Skeletal muscle satellite cell (primary cell): Measurements from ENCODE around the gene TLE3.

ENCODE experiments used
- H3K27me3 ChIP-seq: 2 replicates; pipeline ENCODE4 v1.7.0; 2013; ENCODE audit warnings: low read length; ENCODE audit not compliant: control insufficient read depth, insufficient read depth
- H3K36me3 ChIP-seq: 2 replicates; pipeline ENCODE4 v1.7.0; 2013; ENCODE audit warnings: mild to moderate bottlenecking, control low read depth, low read length; ENCODE audit not compliant: insufficient read depth
- H3K4me1 ChIP-seq: 2 replicates; pipeline ENCODE4 v1.7.0; 2013; ENCODE audit warnings: low read length; ENCODE audit not compliant: control insufficient read depth, insufficient read depth
- H3K4me2 ChIP-seq: 2 replicates; pipeline ENCODE4 v1.7.0; 2013; ENCODE audit warnings: mild to moderate bottlenecking, low read length
- H3K4me3 ChIP-seq: 2 replicates; pipeline ENCODE4 v1.7.0; 2013; ENCODE audit warnings: low read length
- H3K9ac ChIP-seq: 2 replicates; pipeline ENCODE4 v1.7.0; 2013; ENCODE audit warnings: mild to moderate bottlenecking, low read depth, low read length, moderate library complexity
- H3K9me3 ChIP-seq: replicated peaks from 2 replicates; pipeline ENCODE4 v1.7.0; 2013; ENCODE audit warnings: mild to moderate bottlenecking, control low read depth, low read length

The TLE3 gene

GRCh38 chr15:70048578-70049514 is 48.9 kb downstream of the TLE3 start:
- Histone ChIP-seq H3K4me3 (no peak overlapping the region), H3K9ac (no peak overlapping the region), H3K9me3 (no peaks in the 10 kb centered on the region), H3K27me3 (no peaks in the 10 kb centered on the region), H3K36me3 (peaks cover 53% of the 10 kb centered on the region), H3K4me2 (no peak overlapping the region), H3K4me1 (peaks cover 4% of the 10 kb centered on the region)

GRCh38 chr15:70048198-70048565 is 49.5 kb downstream of the TLE3 start:
- no peak overlapping the region for H3K4me2 ChIP-seq
- H3K27me3 ChIP-seq: no peaks in the 10 kb centered on the region
- peaks cover 47% of the 10 kb centered on the region for H3K36me3 ChIP-seq
- H3K4me3 ChIP-seq: no peak overlapping the region
- no peak overlapping the region for H3K9ac ChIP-seq
- H3K9me3 ChIP-seq: no peaks in the 10 kb centered on the region
- H3K4me1 ChIP-seq: peaks cover 4% of the 10 kb centered on the region

GRCh38 chr15:70047386-70048197 is 50.1 kb downstream of the TLE3 start:
- Histone ChIP-seq H3K9ac (no peak overlapping the region), H3K27me3 (no peaks in the 10 kb centered on the region), H3K9me3 (no peaks in the 10 kb centered on the region), H3K4me1 (peaks cover 4% of the 10 kb centered on the region), H3K36me3 (peaks cover 41% of the 10 kb centered on the region), H3K4me2 (no peak overlapping the region), H3K4me3 (no peak overlapping the region)

- Histone ChIP-seq H3K9ac (no peak overlapping the region), H3K4me2 (no peak overlapping the region), H3K4me3 (no peak overlapping the region), H3K27me3 (no peaks in the 10 kb centered on the region), H3K36me3 (peaks cover 35% of the 10 kb centered on the region), H3K9me3 (no peaks in the 10 kb centered on the region), H3K4me1 (peaks cover 4% of the 10 kb centered on the region)
These were observed 50.9 kb downstream of the TLE3 start for GRCh38 chr15:70046679-70047369.

- Histone ChIP-seq H3K9me3 (no peaks in the 10 kb centered on the region), H3K36me3 (peaks cover 21% of the 10 kb centered on the region)
These were observed 52.7 kb downstream of the TLE3 start for GRCh38 chr15:70045045-70045444.

GRCh38 chr15:70044168-70044567 is 53.5 kb downstream of the TLE3 start:
- Histone ChIP-seq H3K9ac (no peak overlapping the region), H3K36me3 (peaks cover 13% of the 10 kb centered on the region), H3K4me2 (no peak overlapping the region), H3K4me1 (peaks cover 4% of the 10 kb centered on the region), H3K9me3 (no peaks in the 10 kb centered on the region), H3K4me3 (no peak overlapping the region), H3K27me3 (peaks cover 14% of the 10 kb centered on the region)

More at GRCh38 chr15:70045045-70045444, 52.7 kb downstream of the TLE3 start:
- peaks cover 4% of the 10 kb centered on the region for H3K4me1 ChIP-seq
- no peak overlapping the region for H3K4me2 ChIP-seq
- H3K4me3 ChIP-seq: no peak overlapping the region
- no peak overlapping the region for H3K9ac ChIP-seq
- peaks cover 8% of the 10 kb centered on the region for H3K27me3 ChIP-seq

- Histone ChIP-seq H3K4me3 (no peak overlapping the region), H3K9me3 (no peaks in the 10 kb centered on the region), H3K4me2 (no peak overlapping the region), H3K36me3 (peaks cover 9% of the 10 kb centered on the region), H3K4me1 (peaks cover 4% of the 10 kb centered on the region), H3K27me3 (peaks cover 19% of the 10 kb centered on the region), H3K9ac (no peak overlapping the region)
These were observed 54.1 kb downstream of the TLE3 start for GRCh38 chr15:70043590-70043989.

GRCh38 chr15:70042553-70043214 is 55.0 kb downstream of the TLE3 start:
- H3K4me3 ChIP-seq: no peak overlapping the region
- H3K36me3 ChIP-seq: peaks cover 6% of the 10 kb centered on the region
- H3K4me1 ChIP-seq: peaks cover 4% of the 10 kb centered on the region
- H3K9me3 ChIP-seq: no peaks in the 10 kb centered on the region
- no peak overlapping the region for H3K4me2 ChIP-seq
- H3K9ac ChIP-seq: no peak overlapping the region
- peaks cover 28% of the 10 kb centered on the region for H3K27me3 ChIP-seq

GRCh38 chr15:70039917-70040316 is 57.8 kb downstream of the TLE3 start:
- peaks cover 53% of the 10 kb centered on the region for H3K27me3 ChIP-seq
- H3K4me1 ChIP-seq: no peaks in the 10 kb centered on the region
- H3K4me2 ChIP-seq: no peak overlapping the region

GRCh38 chr15:70038730-70039392 is 58.9 kb downstream of the TLE3 start:
- H3K27me3 ChIP-seq: peaks cover 64% of the 10 kb centered on the region
- no peak overlapping the region for H3K4me2 ChIP-seq
- no peak overlapping the region for H3K9ac ChIP-seq
- peaks cover 1% of the 10 kb centered on the region for H3K4me1 ChIP-seq
- no peaks in the 10 kb centered on the region for H3K9me3 ChIP-seq
- H3K4me3 ChIP-seq: no peak overlapping the region
- H3K36me3 ChIP-seq: no peaks in the 10 kb centered on the region

More at GRCh38 chr15:70039917-70040316, 57.8 kb downstream of the TLE3 start:
- H3K4me3 ChIP-seq: no peak overlapping the region
- H3K9ac ChIP-seq: no peak overlapping the region
- H3K36me3 ChIP-seq: no peaks in the 10 kb centered on the region
- H3K9me3 ChIP-seq: no peaks in the 10 kb centered on the region
